ENCODE data around the gene PCNX2. TPM values are rescaled to one million over a fixed set of nuclear protein-coding genes. Genes with fewer than 3 reads are reported as not detected.

PCNX2 gene
- total RNA-seq, 4 donors from 2014 or later = 7.3 to 16.6 (median 12.7) TPM

DNA sequence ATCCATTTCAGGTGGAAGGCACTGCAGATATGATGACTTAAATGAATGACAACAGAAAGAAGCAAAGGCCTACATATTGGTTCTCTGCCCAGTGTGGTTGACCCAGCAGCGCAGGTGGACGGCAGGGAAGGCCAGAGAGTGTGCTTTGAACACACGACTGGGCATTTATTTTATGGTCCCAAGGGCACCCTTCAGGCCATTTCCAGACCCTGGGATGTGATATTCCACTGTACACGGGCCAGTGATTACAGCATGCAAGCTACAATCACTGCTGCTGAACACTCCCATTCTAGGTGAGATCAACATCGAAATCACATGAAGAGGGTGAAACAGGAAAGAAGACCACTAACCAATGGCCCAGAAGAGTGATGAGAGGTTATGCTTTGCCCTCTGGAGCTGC is 33.8 kb downstream of the PCNX2 start:
- TF ChIP-seq, protein P1, sequence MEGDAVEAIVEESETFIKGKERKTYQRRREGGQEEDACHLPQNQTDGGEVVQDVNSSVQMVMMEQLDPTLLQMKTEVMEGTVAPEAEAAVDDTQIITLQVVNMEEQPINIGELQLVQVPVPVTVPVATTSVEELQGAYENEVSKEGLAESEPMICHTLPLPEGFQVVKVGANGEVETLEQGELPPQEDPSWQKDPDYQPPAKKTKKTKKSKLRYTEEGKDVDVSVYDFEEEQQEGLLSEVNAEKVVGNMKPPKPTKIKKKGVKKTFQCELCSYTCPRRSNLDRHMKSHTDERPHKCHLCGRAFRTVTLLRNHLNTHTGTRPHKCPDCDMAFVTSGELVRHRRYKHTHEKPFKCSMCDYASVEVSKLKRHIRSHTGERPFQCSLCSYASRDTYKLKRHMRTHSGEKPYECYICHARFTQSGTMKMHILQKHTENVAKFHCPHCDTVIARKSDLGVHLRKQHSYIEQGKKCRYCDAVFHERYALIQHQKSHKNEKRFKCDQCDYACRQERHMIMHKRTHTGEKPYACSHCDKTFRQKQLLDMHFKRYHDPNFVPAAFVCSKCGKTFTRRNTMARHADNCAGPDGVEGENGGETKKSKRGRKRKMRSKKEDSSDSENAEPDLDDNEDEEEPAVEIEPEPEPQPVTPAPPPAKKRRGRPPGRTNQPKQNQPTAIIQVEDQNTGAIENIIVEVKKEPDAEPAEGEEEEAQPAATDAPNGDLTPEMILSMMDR (IDR thresholded peaks at IDR 0.05) = no peak
- ATAC-seq (ENCODE audit: low FRiP score) (no peak), DNase-seq (ENCODE audit: low spot score) (no peak)

DNA sequence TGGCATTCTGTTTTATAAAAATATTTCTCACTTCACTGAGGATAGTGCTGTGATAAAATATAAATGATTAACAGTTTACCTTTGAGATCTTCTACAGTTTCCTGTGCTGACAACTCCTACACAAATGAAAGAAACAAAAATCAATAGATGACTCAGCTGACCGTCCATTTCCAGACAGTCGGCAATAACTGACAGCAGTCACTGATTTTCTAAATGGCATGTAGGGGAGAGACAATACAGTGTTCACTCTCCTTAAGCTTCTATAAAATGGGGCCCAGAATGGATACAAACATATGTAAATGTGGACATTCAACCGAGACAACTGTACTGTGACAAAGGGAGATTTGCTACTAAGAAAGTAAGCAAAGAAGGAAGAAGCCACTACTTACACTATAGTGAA is 34.3 kb downstream of the PCNX2 start:
- TF ChIP-seq, protein P1 (IDR thresholded peaks at IDR 0.05) = no peak
- no peak for DNase-seq (ENCODE audit: low spot score)
- ATAC-seq (ENCODE audit: low FRiP score) = no peak

DNA sequence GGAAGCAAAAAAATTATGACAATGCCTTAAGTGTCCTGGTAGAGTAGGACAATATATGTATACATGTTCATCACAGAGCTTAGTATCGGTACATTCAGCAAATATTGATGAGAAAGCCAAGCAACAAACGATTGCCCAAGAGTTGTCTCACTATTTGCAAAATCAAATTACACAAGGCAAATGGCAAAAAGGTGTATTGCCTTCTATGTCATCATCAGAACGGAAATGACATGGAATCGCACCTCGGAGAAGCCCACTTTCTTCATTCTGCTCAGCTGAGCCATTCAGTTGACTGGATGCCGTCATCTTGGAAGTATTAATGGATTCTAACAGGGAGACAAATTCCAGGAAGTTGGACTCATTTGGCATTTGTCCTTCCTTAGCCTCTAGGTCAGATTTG is 37.7 kb downstream of the PCNX2 start:
- no peak for ATAC-seq (ENCODE audit: low FRiP score)
- no peak for DNase-seq (ENCODE audit: low spot score)
- TF ChIP-seq, protein P1 (IDR thresholded peaks at IDR 0.05) = no peak

DNA sequence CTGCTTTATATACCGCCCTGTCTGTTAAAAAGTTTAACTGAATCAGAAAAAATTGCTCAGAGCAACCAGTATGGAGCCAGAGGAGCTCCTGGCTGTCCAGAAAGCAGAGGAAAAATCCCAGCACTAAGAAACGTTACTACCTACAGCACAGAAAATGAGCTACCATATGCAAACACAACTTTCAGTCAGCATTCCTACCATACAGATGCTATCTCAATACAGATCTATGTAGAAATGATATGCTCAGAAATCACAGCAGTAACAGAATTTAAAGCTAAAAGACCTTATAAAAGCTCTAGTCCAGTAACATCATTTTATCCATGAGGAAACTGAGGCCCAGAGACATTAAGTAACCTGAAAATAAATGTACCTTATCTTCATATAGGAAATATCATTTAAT is 38.7 kb downstream of the PCNX2 start:
- TF ChIP-seq, protein P1 (IDR thresholded peaks at IDR 0.05) = no peak
- no peak for ATAC-seq (ENCODE audit: low FRiP score)
- no peak for DNase-seq (ENCODE audit: low spot score)

DNA sequence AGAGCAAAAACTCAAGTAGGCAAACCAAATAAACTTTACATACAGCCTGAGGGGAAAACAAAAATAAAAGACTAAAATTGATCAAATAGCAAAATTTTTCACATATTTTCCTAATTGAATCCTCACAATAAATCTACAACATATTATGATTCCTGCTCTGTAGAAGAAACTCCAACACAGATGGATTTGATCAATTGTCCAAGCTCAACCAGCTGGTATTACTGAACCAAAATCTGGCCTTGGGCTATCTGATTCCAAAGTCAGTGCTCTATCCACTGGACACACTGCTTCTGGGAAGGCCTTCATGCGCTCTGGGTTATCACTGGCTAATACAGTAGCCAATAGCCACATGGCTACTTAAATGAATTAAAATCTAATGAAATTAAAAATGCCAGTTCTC is 39.3 kb downstream of the PCNX2 start:
- ATAC-seq (ENCODE audit: low FRiP score) (no peak), DNase-seq (ENCODE audit: low spot score) (no peak)
- TF ChIP-seq, protein P1 (IDR thresholded peaks at IDR 0.05) = no peak

DNA sequence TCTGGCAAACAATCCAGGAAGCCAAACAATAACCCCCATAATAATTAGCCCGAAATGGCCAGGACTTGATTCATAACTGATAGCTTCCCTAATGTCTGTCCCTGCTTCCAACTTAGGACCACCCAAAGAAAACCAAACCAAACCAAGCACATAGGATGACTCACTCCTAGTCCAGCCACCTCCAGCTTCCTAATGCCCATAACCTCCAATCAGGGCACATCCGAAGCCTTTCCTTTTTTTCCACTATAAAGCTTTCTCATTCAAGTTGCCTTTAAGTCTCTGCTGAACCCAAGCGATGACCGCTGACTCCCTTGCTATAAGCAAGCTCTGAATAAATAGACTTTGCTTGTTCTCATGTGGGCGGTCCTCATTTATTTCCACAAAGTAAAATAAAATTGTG is 40.4 kb downstream of the PCNX2 start:
- no peak for ATAC-seq (ENCODE audit: low FRiP score)
- no peak for DNase-seq (ENCODE audit: low spot score)
- TF ChIP-seq, protein P1 (IDR thresholded peaks at IDR 0.05) = no peak

DNA sequence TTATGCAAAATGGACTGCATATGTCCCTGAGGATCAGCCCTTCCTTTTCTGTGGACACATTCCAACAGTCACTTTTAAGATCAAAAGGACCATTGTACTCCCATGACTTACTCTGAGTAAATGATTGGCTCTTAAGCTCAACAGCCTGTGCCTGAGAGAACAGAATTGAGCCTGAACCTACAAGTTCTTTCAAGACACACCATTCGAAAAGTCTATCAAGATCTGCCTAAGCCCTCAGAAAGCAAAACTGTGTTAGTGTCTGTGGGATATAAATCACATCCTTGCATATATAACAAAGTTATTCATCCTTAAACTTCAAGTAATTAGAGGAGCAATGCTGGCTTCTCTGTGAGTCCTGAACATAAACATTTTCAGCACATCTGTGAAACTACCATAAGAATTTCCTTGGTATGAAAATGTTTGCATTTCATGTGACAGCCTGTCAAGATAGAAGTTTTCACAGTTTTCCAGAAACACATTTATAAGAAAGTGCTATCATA is 41.6 kb downstream of the PCNX2 start:
- no peak for DNase-seq (ENCODE audit: low spot score)
- ATAC-seq (ENCODE audit: low FRiP score) = no peak
- TF ChIP-seq, protein P1 (IDR thresholded peaks at IDR 0.05) = no peak
